ENCODE measurements around the gene ZNF644.
"Not testable (repeated sequence)": the region's sequence is repeated elsewhere in the genome, so short reads cannot be mapped to it uniquely, and the experiment has no call there.

Gene ZNF644

DNA sequence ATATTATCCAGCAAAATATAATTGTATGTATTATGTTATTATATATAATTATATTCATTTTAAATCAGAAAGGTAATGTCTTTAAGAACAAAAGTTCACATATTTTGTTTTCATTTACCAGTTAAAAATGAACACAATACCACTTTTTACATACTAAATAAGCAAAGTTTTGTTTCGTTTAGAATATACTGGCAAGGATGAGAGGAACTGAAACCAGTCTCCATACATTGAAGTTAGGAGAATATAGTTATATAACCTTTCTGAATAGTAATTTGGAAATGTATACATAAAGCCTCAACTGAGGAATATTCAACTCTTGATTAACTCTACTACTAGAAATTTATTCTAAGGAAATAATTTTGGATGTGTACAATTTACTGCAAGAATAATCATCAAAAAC is 110.5 kb downstream of the ZNF644 start:
- Histone ChIP-seq H3K27me3 (ENCODE audit: insufficient read depth, poor library complexity, severe bottlenecking) (no peaks in the 10 kb centered on the region), H3K4me3 (replicated peaks; ENCODE audit: insufficient read depth, low read length) (no peak overlapping the region), H3K27ac (replicated peaks) (no peak overlapping the region)
- no peak for DNase-seq (ENCODE audit: low read depth in 1 of 2, low spot score in 1 of 2)
- TF ChIP-seq GABPA (IDR thresholded peaks at IDR 0.05; ENCODE audit: low read depth) (no peak), SPI1 (IDR thresholded peaks at IDR 0.05; ENCODE audit: borderline replicate concordance, low read depth) (no peak), POLR2AphosphoS5 (IDR thresholded peaks at IDR 0.05; ENCODE audit: low read depth) (no peak)
- TF ChIP-seq, protein P1, sequence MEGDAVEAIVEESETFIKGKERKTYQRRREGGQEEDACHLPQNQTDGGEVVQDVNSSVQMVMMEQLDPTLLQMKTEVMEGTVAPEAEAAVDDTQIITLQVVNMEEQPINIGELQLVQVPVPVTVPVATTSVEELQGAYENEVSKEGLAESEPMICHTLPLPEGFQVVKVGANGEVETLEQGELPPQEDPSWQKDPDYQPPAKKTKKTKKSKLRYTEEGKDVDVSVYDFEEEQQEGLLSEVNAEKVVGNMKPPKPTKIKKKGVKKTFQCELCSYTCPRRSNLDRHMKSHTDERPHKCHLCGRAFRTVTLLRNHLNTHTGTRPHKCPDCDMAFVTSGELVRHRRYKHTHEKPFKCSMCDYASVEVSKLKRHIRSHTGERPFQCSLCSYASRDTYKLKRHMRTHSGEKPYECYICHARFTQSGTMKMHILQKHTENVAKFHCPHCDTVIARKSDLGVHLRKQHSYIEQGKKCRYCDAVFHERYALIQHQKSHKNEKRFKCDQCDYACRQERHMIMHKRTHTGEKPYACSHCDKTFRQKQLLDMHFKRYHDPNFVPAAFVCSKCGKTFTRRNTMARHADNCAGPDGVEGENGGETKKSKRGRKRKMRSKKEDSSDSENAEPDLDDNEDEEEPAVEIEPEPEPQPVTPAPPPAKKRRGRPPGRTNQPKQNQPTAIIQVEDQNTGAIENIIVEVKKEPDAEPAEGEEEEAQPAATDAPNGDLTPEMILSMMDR (IDR thresholded peaks at IDR 0.05; ENCODE audit: insufficient read depth, low read length) = no peak
- TF ChIP-seq, protein P2, sequence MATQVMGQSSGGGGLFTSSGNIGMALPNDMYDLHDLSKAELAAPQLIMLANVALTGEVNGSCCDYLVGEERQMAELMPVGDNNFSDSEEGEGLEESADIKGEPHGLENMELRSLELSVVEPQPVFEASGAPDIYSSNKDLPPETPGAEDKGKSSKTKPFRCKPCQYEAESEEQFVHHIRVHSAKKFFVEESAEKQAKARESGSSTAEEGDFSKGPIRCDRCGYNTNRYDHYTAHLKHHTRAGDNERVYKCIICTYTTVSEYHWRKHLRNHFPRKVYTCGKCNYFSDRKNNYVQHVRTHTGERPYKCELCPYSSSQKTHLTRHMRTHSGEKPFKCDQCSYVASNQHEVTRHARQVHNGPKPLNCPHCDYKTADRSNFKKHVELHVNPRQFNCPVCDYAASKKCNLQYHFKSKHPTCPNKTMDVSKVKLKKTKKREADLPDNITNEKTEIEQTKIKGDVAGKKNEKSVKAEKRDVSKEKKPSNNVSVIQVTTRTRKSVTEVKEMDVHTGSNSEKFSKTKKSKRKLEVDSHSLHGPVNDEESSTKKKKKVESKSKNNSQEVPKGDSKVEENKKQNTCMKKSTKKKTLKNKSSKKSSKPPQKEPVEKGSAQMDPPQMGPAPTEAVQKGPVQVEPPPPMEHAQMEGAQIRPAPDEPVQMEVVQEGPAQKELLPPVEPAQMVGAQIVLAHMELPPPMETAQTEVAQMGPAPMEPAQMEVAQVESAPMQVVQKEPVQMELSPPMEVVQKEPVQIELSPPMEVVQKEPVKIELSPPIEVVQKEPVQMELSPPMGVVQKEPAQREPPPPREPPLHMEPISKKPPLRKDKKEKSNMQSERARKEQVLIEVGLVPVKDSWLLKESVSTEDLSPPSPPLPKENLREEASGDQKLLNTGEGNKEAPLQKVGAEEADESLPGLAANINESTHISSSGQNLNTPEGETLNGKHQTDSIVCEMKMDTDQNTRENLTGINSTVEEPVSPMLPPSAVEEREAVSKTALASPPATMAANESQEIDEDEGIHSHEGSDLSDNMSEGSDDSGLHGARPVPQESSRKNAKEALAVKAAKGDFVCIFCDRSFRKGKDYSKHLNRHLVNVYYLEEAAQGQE (IDR thresholded peaks at IDR 0.05; ENCODE audit: insufficient replicate concordance, low read depth) = no peak

DNA sequence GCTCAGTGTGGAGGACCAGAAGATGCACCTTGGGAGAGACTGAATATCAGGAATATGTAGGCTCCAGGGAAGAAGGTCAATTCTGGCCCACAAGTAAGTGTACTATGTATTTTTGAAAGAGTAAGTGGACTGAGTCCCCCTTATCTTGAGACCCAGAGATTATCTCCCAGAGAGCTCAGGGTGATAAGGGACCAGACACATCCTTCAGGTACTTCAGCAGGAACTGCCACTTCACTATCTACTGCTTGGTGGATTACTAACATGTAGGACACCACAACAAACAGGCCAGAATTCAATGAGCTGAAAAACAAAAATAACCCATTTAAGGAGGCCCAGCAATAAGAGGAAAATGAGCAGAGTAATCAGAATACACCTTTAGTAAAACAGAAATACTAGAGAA is 119.2 kb downstream of the ZNF644 start:
- TF ChIP-seq GABPA (IDR thresholded peaks at IDR 0.05; ENCODE audit: low read depth) (no peak), POLR2AphosphoS5 (IDR thresholded peaks at IDR 0.05; ENCODE audit: low read depth) (no peak), SPI1 (IDR thresholded peaks at IDR 0.05; ENCODE audit: borderline replicate concordance, low read depth) (no peak)
- TF ChIP-seq, protein P2 (IDR thresholded peaks at IDR 0.05; ENCODE audit: insufficient replicate concordance, low read depth) = no peak
- TF ChIP-seq, protein P1 (IDR thresholded peaks at IDR 0.05; ENCODE audit: insufficient read depth, low read length) = no peak
- DNase-seq (ENCODE audit: low read depth in 1 of 2, low spot score in 1 of 2) = no peak
- H3K27ac ChIP-seq (replicated peaks) = no peak overlapping the region
- no peaks in the 10 kb centered on the region for H3K27me3 ChIP-seq (ENCODE audit: insufficient read depth, poor library complexity, severe bottlenecking)
- H3K4me3 ChIP-seq (replicated peaks; ENCODE audit: insufficient read depth, low read length) = no peak overlapping the region

DNA sequence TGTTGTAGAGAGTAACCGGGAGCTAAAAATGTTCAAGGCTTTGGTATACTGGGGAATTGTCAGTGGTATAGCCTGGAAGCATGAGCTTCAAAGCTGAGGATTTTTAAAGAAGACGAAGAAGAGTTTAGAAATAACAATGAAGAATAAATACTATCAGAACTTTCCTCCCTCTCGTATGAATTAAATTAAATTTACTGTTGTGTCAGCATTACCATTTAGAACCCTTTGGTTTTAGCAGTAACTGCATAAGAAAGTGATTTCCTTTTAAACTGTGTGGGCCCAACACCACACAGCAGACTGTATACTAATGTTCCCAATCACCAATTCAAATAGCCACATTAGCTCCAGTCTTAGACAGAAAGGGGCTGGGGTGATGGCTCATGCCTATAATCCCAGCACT is 122.6 kb downstream of the ZNF644 start:
- no peak for DNase-seq (ENCODE audit: low read depth in 1 of 2, low spot score in 1 of 2)
- H3K27me3 ChIP-seq (ENCODE audit: insufficient read depth, poor library complexity, severe bottlenecking) = no peaks in the 10 kb centered on the region
- no peak overlapping the region for H3K4me3 ChIP-seq (replicated peaks; ENCODE audit: insufficient read depth, low read length)
- no peak overlapping the region for H3K27ac ChIP-seq (replicated peaks)
- TF ChIP-seq GABPA (IDR thresholded peaks at IDR 0.05; ENCODE audit: low read depth) = no peak
- no peak for TF ChIP-seq POLR2AphosphoS5 (IDR thresholded peaks at IDR 0.05; ENCODE audit: low read depth)
- TF ChIP-seq, protein P2 (IDR thresholded peaks at IDR 0.05; ENCODE audit: insufficient replicate concordance, low read depth) = no peak
- TF ChIP-seq SPI1 (IDR thresholded peaks at IDR 0.05; ENCODE audit: borderline replicate concordance, low read depth) = no peak
- TF ChIP-seq, protein P1 (IDR thresholded peaks at IDR 0.05; ENCODE audit: insufficient read depth, low read length) = no peak

DNA sequence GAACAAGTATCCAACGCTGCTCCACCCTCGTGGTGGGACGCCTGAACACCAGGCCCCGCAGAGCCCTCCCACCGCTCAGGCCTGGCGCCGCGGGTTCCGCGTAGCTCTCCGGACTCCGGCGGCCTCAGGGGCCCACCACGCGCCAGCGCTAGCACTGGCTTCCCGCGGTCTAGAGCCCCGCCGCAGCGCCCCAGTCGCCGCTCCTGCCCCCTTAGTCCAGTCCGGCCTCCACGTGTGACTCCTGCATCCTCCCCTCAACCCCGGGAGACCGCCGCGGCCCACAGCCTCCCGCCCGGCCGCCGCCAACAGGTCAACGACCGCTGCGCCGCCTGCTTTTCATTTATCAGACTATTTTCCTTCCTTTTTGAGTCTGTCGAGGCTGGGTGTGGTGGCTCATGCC is 128.2 kb downstream of the ZNF644 start:
- not testable (repeated sequence) for H3K27me3 ChIP-seq (ENCODE audit: insufficient read depth, poor library complexity, severe bottlenecking)

DNA sequence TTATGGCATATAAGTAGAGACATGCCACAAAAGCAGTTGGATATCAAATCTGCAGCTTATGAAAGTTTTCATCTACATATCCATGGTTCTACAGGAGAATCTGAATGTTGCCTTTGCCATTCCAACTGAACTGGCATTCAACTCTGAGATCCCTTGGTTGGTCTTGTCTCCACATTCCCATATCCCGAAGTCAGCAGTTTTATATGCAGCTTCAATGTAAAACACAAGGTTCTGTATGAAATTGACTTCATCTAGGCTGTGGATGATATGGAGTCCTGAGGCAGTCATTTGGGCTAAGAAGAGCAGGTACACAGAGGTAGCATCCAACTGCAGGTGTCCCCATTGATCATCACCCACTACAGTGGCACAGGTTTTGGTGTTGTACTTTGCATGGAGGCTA is 129.0 kb downstream of the ZNF644 start:
- not testable (repeated sequence) for H3K27ac ChIP-seq (replicated peaks); DNase-seq (ENCODE audit: low read depth in 1 of 2, low spot score in 1 of 2); H3K4me3 ChIP-seq (replicated peaks; ENCODE audit: insufficient read depth, low read length); H3K27me3 ChIP-seq (ENCODE audit: insufficient read depth, poor library complexity, severe bottlenecking)

More for the DNA sequence above, 128.2 kb downstream of the ZNF644 start:
- H3K27ac ChIP-seq (replicated peaks); DNase-seq (ENCODE audit: low read depth in 1 of 2, low spot score in 1 of 2); H3K4me3 ChIP-seq (replicated peaks; ENCODE audit: insufficient read depth, low read length): not testable (repeated sequence)

All from HL-60 (cell line).